Common myeloid progenitor, CD34-positive (primary cell): ENCODE data around the gene L3MBTL2.

Experiments
- CTCF ChIA-PET: fragments of 350-600 bp; sonication (Branson Sonifier 250); formaldehyde crosslinking; loops from one replicate; lab custom pipeline; 2021; ENCODE audit warnings: antibody characterized with exemption; lab: Charles Lee
- POLR2A ChIA-PET: fragments of 350-600 bp; sonication (Branson Sonifier 250); formaldehyde crosslinking; loops from one replicate; lab custom pipeline; 2021; ENCODE audit warnings: antibody characterized with exemption; lab: Charles Lee
- DNase-seq, 3 donors: peaks; one replicate each; pipeline versions ENCODE4 v3.0.0 to v3.0.0-alpha.2; 2013
- H3K27ac ChIP-seq, 2 experiments: 1 replicate in 1 of 2; 2 replicates in 1 of 2; pipeline ENCODE4 v1.7.0; 2013; ENCODE audit warnings: inconsistent platforms in 2 of 2, low read length in 2 of 2, mild to moderate bottlenecking in 2 of 2, low read depth in 1 of 2, moderate library complexity in 1 of 2; ENCODE audit not compliant: severe bottlenecking in 2 of 2, insufficient read depth in 1 of 2, poor library complexity in 1 of 2
- H3K27me3 ChIP-seq, 5 experiments: replicated peaks in 2 of 5; 1 replicate in 3 of 5; 2 replicates in 2 of 5; pipeline versions ENCODE4 v1.6.1 to v1.7.0; 2013; ENCODE audit warnings: low read length in 4 of 5, mild to moderate bottlenecking in 2 of 5, moderate library complexity in 2 of 5, inconsistent platforms in 1 of 5; ENCODE audit not compliant: insufficient read depth in 5 of 5, control insufficient read depth in 4 of 5
- H3K36me3 ChIP-seq, 4 experiments: 1 replicate in 2 of 4; 2 replicates in 2 of 4; pipeline versions ENCODE4 v1.6.1 to v1.7.0; 2013; ENCODE audit warnings: low read length in 3 of 4, control low read depth in 1 of 4, mild to moderate bottlenecking in 1 of 4; ENCODE audit not compliant: control insufficient read depth in 4 of 4, insufficient read depth in 4 of 4
- H3K4me1 ChIP-seq, 4 experiments: 1 replicate in 3 of 4; 2 replicates in 1 of 4; pipeline versions ENCODE4 v1.6.1 to v1.7.1; 2013; ENCODE audit warnings: low read length in 3 of 4, mild to moderate bottlenecking in 3 of 4, control low read depth in 1 of 4, inconsistent platforms in 1 of 4, moderate library complexity in 1 of 4; ENCODE audit not compliant: control insufficient read depth in 4 of 4, insufficient read depth in 4 of 4; ENCODE audit errors: control extremely low read depth in 1 of 4
- H3K4me3 ChIP-seq, 7 experiments: 1 replicate in 4 of 7; 2 replicates in 3 of 7; pipeline versions ENCODE4 v1.5.1 to v1.7.0; 2013; ENCODE audit warnings: mild to moderate bottlenecking in 7 of 7, low read length in 6 of 7, moderate library complexity in 6 of 7, inconsistent platforms in 2 of 7, low read depth in 2 of 7, control low read depth in 1 of 7; ENCODE audit not compliant: insufficient read depth in 4 of 7, control insufficient read depth in 1 of 7; ENCODE audit errors: extremely low read depth in 1 of 7
- H3K9me3 ChIP-seq, 5 experiments: 1 replicate in 4 of 5; 2 replicates in 1 of 5; pipeline versions ENCODE4 v1.6.1 to v1.7.1; 2013; ENCODE audit warnings: low read length in 4 of 5, mild to moderate bottlenecking in 2 of 5, inconsistent platforms in 1 of 5, low read depth in 1 of 5, moderate library complexity in 1 of 5; ENCODE audit not compliant: control insufficient read depth in 4 of 5, insufficient read depth in 2 of 5; ENCODE audit errors: control extremely low read depth in 1 of 5
- WGBS: methylation state at CpG from one replicate; pipeline ENCODE4 v1.1.5; 2013; ENCODE audit not compliant: insufficient coverage; 5-methylcytosine and 5-hydroxymethylcytosine counted together

The L3MBTL2 gene

DNA sequence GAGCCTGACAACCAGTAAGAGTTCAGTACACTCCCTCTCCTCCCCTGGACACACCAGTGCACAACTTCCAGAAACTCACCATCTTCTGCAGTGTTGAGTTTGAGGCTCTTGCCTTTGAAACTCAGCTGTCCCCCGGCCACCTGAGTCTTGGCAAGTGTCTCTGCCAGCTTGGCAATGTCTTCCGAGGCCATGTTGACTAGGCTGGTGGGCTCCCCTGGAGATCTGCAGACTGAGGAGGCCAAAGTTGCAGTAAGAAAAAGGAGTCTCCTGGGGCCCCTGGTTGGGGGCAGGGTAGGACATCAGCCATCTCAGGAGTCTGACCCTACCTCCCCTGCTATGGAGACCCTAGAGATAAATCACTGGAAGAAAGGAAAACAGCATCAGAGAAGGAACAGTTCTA lies 75.7 kb downstream of the L3MBTL2 start:
- WGBS: 100% methylated on average over 2 of the region's 2 CpGs
- Histone ChIP-seq H3K9me3 (no peaks in the 10 kb centered on the region), H3K4me1 (peaks cover 3 to 13% (median 12%) of the 10 kb centered on the region in 4 experiments), H3K36me3 (peaks cover 17 to 58% (median 40%) of the 10 kb centered on the region in 4 experiments), H3K27me3 (no peaks in the 10 kb centered on the region), H3K27ac (no peak overlapping the region), H3K4me3 (no peak overlapping the region)
- ChIA-PET CTCF (interaction anchor here (0.9 to 2.8 kb wide), 3 partner anchors 10 to 83 kb away, joined by 3 to 12 read pairs (median 5); no protein-coding TSS in a partner anchor), POLR2A (no interaction called here)
- DNase-seq: no peak
